ENCODE measurements around the gene SMPD1.

Gene SMPD1

GRCh38 chr11:6351782-6352382 is 38.4 kb upstream of the SMPD1 start:
- TF ChIP-seq REST (IDR thresholded peaks at IDR 0.05; ENCODE audit: insufficient read depth in 1 of 2, low read depth in 2 of 2, low read length in 2 of 2), result no peak

DNA sequence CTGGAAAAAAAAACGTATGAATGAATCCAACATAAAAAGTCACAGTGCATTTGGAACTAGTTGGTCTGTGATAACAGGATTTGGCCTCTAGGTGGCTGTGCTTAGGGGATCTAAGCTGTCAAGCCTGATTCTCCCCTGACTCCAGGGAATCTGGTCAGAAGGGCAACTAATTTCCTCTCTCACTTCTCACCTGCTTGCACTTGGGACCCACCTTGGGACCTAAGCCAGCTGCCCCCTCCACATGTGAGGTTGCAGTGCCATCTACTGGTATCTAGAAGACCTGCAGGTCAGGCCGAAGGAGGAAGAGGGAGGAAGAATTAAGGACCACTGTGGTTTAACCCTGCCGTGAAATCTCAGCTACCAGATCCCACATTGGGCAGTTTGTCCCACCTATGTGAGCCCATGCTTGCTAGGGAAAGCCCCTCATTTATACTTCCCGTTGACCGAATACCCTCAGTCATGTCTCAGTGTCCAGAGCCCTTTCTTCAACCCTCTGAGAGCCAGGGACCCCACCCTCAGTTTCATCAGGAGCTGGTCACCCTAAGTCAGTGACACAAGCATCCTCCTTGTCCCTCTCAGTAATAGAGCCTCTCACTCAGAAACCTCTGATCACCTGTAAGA is 36.8 kb upstream of the SMPD1 start:
- TF ChIP-seq SIN3A (IDR thresholded peaks at IDR 0.05; ENCODE audit: borderline replicate concordance, insufficient read depth, low read length) (no peak), FOXP2 (optimal IDR thresholded peaks at IDR 0.05; ENCODE audit: borderline replicate concordance, extremely low read depth, extremely low read length, insufficient read depth) (no peak), POLR2AphosphoS5 (IDR thresholded peaks at IDR 0.05; ENCODE audit: low read depth, low read length) (no peak), REST (IDR thresholded peaks at IDR 0.05; ENCODE audit: insufficient read depth in 1 of 2, low read depth in 2 of 2, low read length in 2 of 2) (no peak), TAF1 (IDR thresholded peaks at IDR 0.05; ENCODE audit: borderline replicate concordance, insufficient read depth, low read length) (no peak)

DNA sequence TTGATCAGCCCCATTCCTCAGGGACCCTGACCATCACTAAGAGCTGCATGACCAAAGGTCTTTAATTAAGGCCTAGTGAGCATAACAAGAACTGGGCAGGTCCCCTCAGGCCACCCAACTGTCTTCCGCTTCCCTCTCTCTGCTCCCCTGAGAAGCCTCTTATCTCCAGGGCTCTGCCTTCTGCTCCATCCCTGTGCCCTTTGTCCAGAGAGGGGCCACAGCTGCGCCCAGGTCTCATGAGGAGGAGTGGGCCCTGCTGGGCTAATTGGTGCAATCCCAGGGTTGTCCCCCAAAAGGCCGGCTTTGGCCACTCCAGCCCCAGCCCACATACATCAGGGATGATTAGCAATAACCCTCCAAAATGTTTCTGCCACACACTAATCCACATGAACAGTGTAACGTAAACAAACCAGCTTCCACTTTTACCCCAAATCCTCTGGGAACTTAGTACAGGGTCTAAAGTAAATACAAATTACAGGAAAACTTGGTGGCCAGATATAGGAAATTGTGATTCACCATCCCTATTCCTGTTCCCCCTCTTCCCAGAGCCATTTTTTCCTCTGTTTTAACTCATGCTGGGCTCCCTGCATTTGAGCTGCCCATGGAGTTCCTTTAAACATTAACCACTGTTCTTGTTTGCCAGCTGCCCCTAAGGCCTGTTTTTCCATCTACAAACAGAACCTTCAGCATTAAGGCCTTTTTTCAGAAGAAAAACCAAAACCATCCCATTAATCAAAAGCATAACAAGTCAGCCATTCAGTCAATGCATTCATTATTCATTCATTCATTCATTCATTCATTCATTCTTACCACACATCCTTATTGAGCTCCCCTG is 35.4 kb upstream of the SMPD1 start:
- TF ChIP-seq FOXP2 (optimal IDR thresholded peaks at IDR 0.05; ENCODE audit: borderline replicate concordance, extremely low read depth, extremely low read length, insufficient read depth) (no peak), SIN3A (IDR thresholded peaks at IDR 0.05; ENCODE audit: borderline replicate concordance, insufficient read depth, low read length) (no peak), REST (IDR thresholded peaks at IDR 0.05; ENCODE audit: insufficient read depth in 1 of 2, low read depth in 2 of 2, low read length in 2 of 2) (no peak), POLR2AphosphoS5 (IDR thresholded peaks at IDR 0.05; ENCODE audit: low read depth, low read length) (no peak), TAF1 (IDR thresholded peaks at IDR 0.05; ENCODE audit: borderline replicate concordance, insufficient read depth, low read length) (no peak)

DNA sequence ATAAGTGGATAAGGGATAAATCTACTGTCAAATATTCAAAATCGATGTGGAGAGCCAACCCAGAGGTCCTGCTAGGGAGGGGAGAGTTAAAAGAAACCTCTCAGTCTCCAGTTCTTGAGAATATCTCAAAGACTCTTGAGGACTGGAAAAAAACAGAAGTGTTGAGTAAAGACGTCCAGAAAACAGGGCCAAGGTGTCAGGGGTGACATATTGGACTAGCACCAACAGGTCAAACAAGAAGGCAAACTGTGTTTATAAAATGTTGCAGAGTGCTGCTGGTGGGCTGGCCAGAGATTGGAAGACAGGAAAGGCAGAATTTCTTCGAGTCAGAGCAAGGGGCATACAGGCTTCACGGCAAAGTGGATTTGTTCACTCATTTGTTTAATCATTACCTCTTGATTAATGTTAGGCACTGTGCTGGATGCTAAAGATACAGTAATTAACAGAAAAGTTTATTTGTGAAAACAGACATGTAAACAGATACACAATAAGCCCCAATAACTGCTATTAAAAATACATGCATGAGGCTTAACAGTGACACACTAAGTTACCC is 33.7 kb upstream of the SMPD1 start:
- TF ChIP-seq SIN3A (IDR thresholded peaks at IDR 0.05; ENCODE audit: borderline replicate concordance, insufficient read depth, low read length) (no peak), FOXP2 (optimal IDR thresholded peaks at IDR 0.05; ENCODE audit: borderline replicate concordance, extremely low read depth, extremely low read length, insufficient read depth) (no peak), TAF1 (IDR thresholded peaks at IDR 0.05; ENCODE audit: borderline replicate concordance, insufficient read depth, low read length) (no peak), REST (IDR thresholded peaks at IDR 0.05; ENCODE audit: insufficient read depth in 1 of 2, low read depth in 2 of 2, low read length in 2 of 2) (no peak), POLR2AphosphoS5 (IDR thresholded peaks at IDR 0.05; ENCODE audit: low read depth, low read length) (no peak)

Measured in PFSK-1 (cell line).